Progenitor cell of endocrine pancreas (in vitro differentiated cells): ENCODE measurements around the gene ASPA. TPM values are rescaled to one million over a fixed set of nuclear protein-coding genes. Genes with fewer than 3 reads are reported as not detected.
"Not testable (repeated sequence)": the region's sequence is repeated elsewhere in the genome, so short reads cannot be mapped to it uniquely, and the experiment has no call there.

Source experiments
- DNase-seq: peaks from one replicate; pipeline ENCODE4 v3.0.0; 2021; ENCODE audit warnings: low spot score; ENCODE audit not compliant: unreplicated experiment
- H3K27ac Mint-ChIP-seq: 2 replicates; pipeline ENCODE4 v1.8.0; 2021; ENCODE audit warnings: mild to moderate bottlenecking, moderate library complexity, mixed read lengths
- H3K27me3 Mint-ChIP-seq: 2 replicates; pipeline ENCODE4 v1.8.0; 2021; ENCODE audit warnings: mixed read lengths
- H3K36me3 Mint-ChIP-seq: 2 replicates; pipeline ENCODE4 v1.8.0; 2022; ENCODE audit warnings: mixed read lengths; ENCODE audit not compliant: insufficient read depth
- H3K4me1 Mint-ChIP-seq: 2 replicates; pipeline ENCODE4 v1.8.0; 2021; ENCODE audit warnings: low read depth, mixed read lengths
- H3K4me3 Mint-ChIP-seq: 2 replicates; pipeline ENCODE4 v1.8.0; 2021; ENCODE audit warnings: low read depth, mild to moderate bottlenecking, moderate library complexity, mixed read lengths
- H3K9me3 Mint-ChIP-seq: 2 replicates; pipeline ENCODE4 v1.8.0; 2021; ENCODE audit warnings: low read depth, mixed read lengths
- CTCF ChIP-seq: fragments of 200-600 bp; sonication (generic); IDR thresholded peaks from one replicate; pipeline ENCODE4 v1.5.0; 2021; ENCODE audit warnings: antibody characterized with exemption, mild to moderate bottlenecking; ENCODE audit not compliant: unreplicated experiment
- long read RNA-seq: library from polyadenylated mRNA; unstranded; transcript quantifications from one replicate; pipeline ENCODE4 v2.0.0, GENCODE V29; 2020
- total RNA-seq: library from RNA; stranded (reverse); gene quantifications from 2 replicates; pipeline ENCODE4 v1.2.1, GENCODE V29; 2021

ASPA gene
- not detected in 2 replicates for total RNA-seq
- long read RNA-seq = 0 reads

GRCh38 chr17:3475812-3476610 lies at the start of gene ASPA:
Gene ASPA (plus strand): TSS chr17:3475997. CDS start chr17:3476160, 163 bp downstream.
- peaks cover 19% of the 10 kb centered on the region for H3K4me1 Mint-ChIP-seq
- no peak within 1 kb of the TSS for H3K4me3 Mint-ChIP-seq
- no peaks in the 10 kb centered on the region for H3K36me3 Mint-ChIP-seq
- H3K27ac Mint-ChIP-seq = no peak within 1 kb of the TSS
- TF ChIP-seq CTCF = no peak
- H3K27me3 Mint-ChIP-seq = no peaks in the 10 kb centered on the region
- no peaks in the 10 kb centered on the region for H3K9me3 Mint-ChIP-seq
- no peak for DNase-seq

DNA sequence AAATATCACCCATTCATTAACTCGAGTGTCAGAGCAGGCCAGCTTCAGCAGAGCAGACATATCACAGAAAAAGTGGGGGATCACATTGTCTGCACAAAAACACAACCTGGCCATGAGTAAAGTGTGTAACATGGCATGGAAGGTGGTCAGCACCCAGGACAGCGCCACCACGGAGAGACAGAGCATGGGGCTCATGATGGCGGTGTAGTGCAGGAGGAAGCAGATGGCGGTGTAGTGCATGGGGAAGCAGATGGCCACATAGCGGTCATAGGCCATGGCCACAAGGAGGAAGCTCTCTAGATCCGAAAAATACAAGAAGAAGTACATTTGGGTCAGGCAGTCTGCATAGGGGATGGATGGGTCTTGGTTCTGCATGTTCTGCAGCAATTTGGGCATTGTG lies 42.6 kb upstream of the ASPA start:
- H3K4me1 Mint-ChIP-seq, DNase-seq, H3K27ac Mint-ChIP-seq, H3K27me3 Mint-ChIP-seq, H3K4me3 Mint-ChIP-seq, H3K36me3 Mint-ChIP-seq: not testable (repeated sequence)
- H3K9me3 Mint-ChIP-seq = peaks cover 33% of the 10 kb centered on the region

DNA sequence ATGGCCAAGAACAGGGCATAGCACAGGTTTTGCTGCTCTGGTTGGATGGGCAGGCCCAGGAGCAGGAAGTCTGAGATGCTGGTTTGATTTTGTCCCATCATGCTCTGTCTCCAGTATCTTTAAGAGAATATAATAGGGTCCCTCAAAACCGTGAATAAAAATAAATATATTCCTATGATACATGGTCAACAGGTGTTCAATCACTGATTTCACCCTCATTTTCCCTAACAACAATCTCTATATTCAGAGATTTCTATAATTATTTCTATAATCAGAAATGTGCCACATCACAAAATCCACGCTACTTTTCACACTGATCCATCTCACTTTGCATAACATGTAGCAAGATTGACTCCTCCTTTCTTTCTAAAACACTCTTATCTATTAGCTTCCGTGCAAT lies 42.1 kb upstream of the ASPA start, which contains the start of gene OR1E2:
Gene OR1E2, minus strand, starts transcription at position 101 of the 400 bp plus-strand sequence. Its CDS starts 0 bp downstream, at position 101.
- no peak for DNase-seq
- Mint-ChIP-seq H3K27ac (no peak within 1 kb of the TSS), H3K36me3 (no peaks in the 10 kb centered on the region), H3K4me3 (no peak within 1 kb of the TSS), H3K27me3 (peaks cover 10% of the 10 kb centered on the region), H3K4me1 (no peaks in the 10 kb centered on the region), H3K9me3 (peaks cover 28% of the 10 kb centered on the region)
- no peak for TF ChIP-seq CTCF

DNA sequence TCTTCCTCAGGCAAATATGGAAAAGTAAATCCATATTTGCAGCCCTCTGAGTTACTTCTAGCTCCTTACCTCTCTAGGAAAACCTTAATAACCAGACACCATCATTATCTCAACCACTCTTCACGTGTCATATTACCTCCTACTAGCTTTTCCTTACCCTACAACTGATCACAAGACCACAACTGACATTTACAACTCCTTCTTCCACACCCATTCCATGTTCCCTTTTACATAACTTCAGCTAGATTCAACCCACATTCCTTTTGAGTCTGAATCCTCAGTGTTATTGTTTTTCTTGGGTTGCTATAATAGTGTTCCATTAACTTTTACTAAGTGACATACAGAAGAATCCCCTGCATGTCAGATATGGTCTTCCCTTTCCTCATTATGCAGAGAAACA lies 37.4 kb upstream of the ASPA start:
- Mint-ChIP-seq H3K36me3 (no peaks in the 10 kb centered on the region), H3K27me3 (peaks cover 33% of the 10 kb centered on the region), H3K9me3 (peaks cover 1% of the 10 kb centered on the region), H3K4me1 (no peaks in the 10 kb centered on the region), H3K27ac (no peak overlapping the region), H3K4me3 (no peak overlapping the region)
- no peak for TF ChIP-seq CTCF
- DNase-seq = no peak

GRCh38 chr17:3440451-3440850 lies 35.3 kb upstream of the ASPA start:
- Mint-ChIP-seq H3K27me3 (peaks cover 42% of the 10 kb centered on the region), H3K27ac (no peak overlapping the region), H3K4me1 (no peaks in the 10 kb centered on the region)

More at GRCh38 chr17:3440451-3440850, 35.3 kb upstream of the ASPA start:
- TF ChIP-seq CTCF = no peak
- no peaks in the 10 kb centered on the region for H3K36me3 Mint-ChIP-seq
- no peaks in the 10 kb centered on the region for H3K9me3 Mint-ChIP-seq
- no peak for DNase-seq
- H3K4me3 Mint-ChIP-seq = no peak overlapping the region
